A549 (cell line): Measurements from ENCODE around the gene COA7. TPM values are rescaled to one million over a fixed set of nuclear protein-coding genes. Genes with fewer than 3 reads are reported as not detected.
A peak's percentile ranks its signal among the peaks of the same experiment; 100 is the strongest.

ENCODE experiments used
- ATAC-seq, 2 experiments: fragments of 200-7000 bp in 1 of 2; fragments of >200 bp in 1 of 2; cut with Nextera tagmentation in 1 of 2; cut with Tn5 transposase in 1 of 2; 3 replicates each; pipeline versions ENCODE4 v1.8.0 to v1.9.1; 2018 to 2020; ENCODE audit warnings: mild to moderate bottlenecking in 1 of 2, moderate library complexity in 1 of 2
- CTCF ChIA-PET: fragments of 300-600 bp; sonication (Branson Sonifier 250); formaldehyde crosslinking; extraction: SDS; loops from one replicate; lab custom pipeline; 2021; ENCODE audit warnings: antibody characterized with exemption, inconsistent platforms; lab: Yijun Ruan, JAX
- POLR2A ChIA-PET: fragments of 350-600 bp; formaldehyde crosslinking; extraction: SDS; loops from one replicate; lab custom pipeline; 2021; ENCODE audit warnings: antibody characterized with exemption, inconsistent platforms; lab: Yijun Ruan, JAX
- DNase-seq, 2 experiments: peaks; one replicate each; pipeline versions ENCODE4 v3.0.0 to v3.0.0-alpha.2; 2011 to 2016; ENCODE audit warnings: low read depth in 1 of 2, low spot score in 1 of 2
- FAIRE-seq: peaks from 2 replicates; lab custom pipeline; 2011; peaks lifted over from hg19 to GRCh38; lab: Jason Lieb, UNC
- H3K27ac ChIP-seq, 2 experiments: fragments of >200 bp; sonication (Bioruptor Twin); formaldehyde crosslinking; 3 replicates each; pipeline ENCODE4 v1.5.1; 2016 to 2017
- H3K4me1 ChIP-seq: fragments of >200 bp; sonication (Bioruptor Twin); formaldehyde crosslinking; 3 replicates; pipeline ENCODE4 v1.6.1; 2016
- H3K4me2 ChIP-seq: fragments of >200 bp; sonication (Bioruptor Twin); formaldehyde crosslinking; 3 replicates; pipeline ENCODE4 v1.6.1; 2016
- H3K4me3 ChIP-seq: fragments of >200 bp; sonication (Bioruptor Twin); formaldehyde crosslinking; 3 replicates; pipeline ENCODE4 v1.5.1; 2016
- H3K9me3 ChIP-seq: fragments of >200 bp; sonication (Bioruptor Twin); formaldehyde crosslinking; 3 replicates; pipeline ENCODE4 v1.6.1; 2016
- BHLHE40 ChIP-seq: IDR thresholded peaks from 2 replicates; pipeline ENCODE4 v1.6.1; 2012; ENCODE audit warnings: low read depth, low read length, inconsistent platforms
- CHD4 ChIP-seq: fragments of 200-600 bp; sonication (generic); IDR thresholded peaks from 2 replicates; pipeline ENCODE4 v1.6.1; 2016; ENCODE audit warnings: antibody characterized with exemption, mild to moderate bottlenecking, borderline replicate concordance
- E2F6 ChIP-seq: IDR thresholded peaks from 2 replicates; pipeline ENCODE4 v1.6.1; 2012; ENCODE audit warnings: low read depth, borderline replicate concordance
- FOSB ChIP-seq: fragments of 250-450 bp; sonication (Bioruptor Pico); IDR thresholded peaks from 2 replicates; pipeline ENCODE4 v1.5.0; 2020; ENCODE audit warnings: mild to moderate bottlenecking, moderate library complexity
- KDM5A ChIP-seq: fragments of 200-600 bp; sonication (generic); IDR thresholded peaks from 2 replicates; pipeline ENCODE4 v1.6.1; 2016; ENCODE audit warnings: antibody characterized with exemption, mild to moderate bottlenecking
- MAX ChIP-seq: IDR thresholded peaks from 2 replicates; pipeline ENCODE4 v1.6.1; 2012
- MYC ChIP-seq: IDR thresholded peaks from 2 replicates; pipeline ENCODE4 v1.6.1; 2012; ENCODE audit warnings: mild to moderate bottlenecking, inconsistent platforms, low read length, improper control_type of control experiment, borderline replicate concordance
- RARB ChIP-seq: fragments of 250-450 bp; sonication (Bioruptor Pico); IDR thresholded peaks from 2 replicates; pipeline ENCODE4 v1.8.0; 2021; ENCODE audit warnings: mild to moderate bottlenecking, moderate library complexity
- RCOR1 ChIP-seq: fragments of 150-350 bp; IDR thresholded peaks from 2 replicates; pipeline ENCODE4 v1.6.1; 2014; ENCODE audit warnings: antibody characterized with exemption, low read length, low read depth
- RFX5 ChIP-seq: fragments of 450-650 bp; IDR thresholded peaks from 2 replicates; pipeline ENCODE4 v1.7.1; 2014; ENCODE audit warnings: antibody characterized with exemption, mild to moderate bottlenecking, moderate library complexity
- RNF2 ChIP-seq: fragments of 200-600 bp; sonication (generic); IDR thresholded peaks from 2 replicates; pipeline ENCODE4 v1.6.1; 2016; ENCODE audit warnings: low read depth, mild to moderate bottlenecking, antibody characterized with exemption, moderate library complexity, borderline replicate concordance
- SREBF2 ChIP-seq: fragments of 450-650 bp; IDR thresholded peaks from 2 replicates; pipeline ENCODE4 v1.6.1; 2014; ENCODE audit warnings: mild to moderate bottlenecking, moderate library complexity
- ZFP36 ChIP-seq: fragments of 450-650 bp; IDR thresholded peaks from 2 replicates; pipeline ENCODE4 v1.6.1; 2014; ENCODE audit warnings: borderline replicate concordance; ENCODE audit not compliant: partially characterized antibody
- WGBS: methylation state at CpG from one replicate; pipeline ENCODE4 v1.1.6; 2017; ENCODE audit errors: missing lambda C conversion rate; 5-methylcytosine and 5-hydroxymethylcytosine counted together
- polyA plus RNA-seq, 4 experiments: library from polyadenylated mRNA; depleted of rRNA in 3 of 4; stranded (reverse); fragments of >200 nt; fragmentation: RNase III in 1 of 4; extraction: RNeasy Plus Mini Kit Qiagen cat#74134 plus additional on column Dnase treatment in 1 of 4; gene quantifications; 2 replicates in 3 of 4; 3 replicates in 1 of 4; pipeline ENCODE4 v1.2.3, GENCODE V29; 2011 to 2017
- TF ChIP-seq, protein P1 (sequence below): fragments of 250-450 bp; sonication (Bioruptor Pico); IDR thresholded peaks from 2 replicates; pipeline ENCODE4 v1.5.0; 2021; ENCODE audit warnings: mild to moderate bottlenecking, moderate library complexity, borderline replicate concordance
- TF ChIP-seq, protein P2 (sequence below): fragments of >200 bp; sonication (Bioruptor Twin); formaldehyde crosslinking; IDR thresholded peaks from 3 replicates; pipeline ENCODE4 v1.5.1; 2016
- TF ChIP-seq, protein P3 (sequence below): fragments of 200-600 bp; sonication (generic); IDR thresholded peaks from 2 replicates; pipeline ENCODE4 v1.6.1; 2016; ENCODE audit warnings: antibody characterized with exemption, mild to moderate bottlenecking, moderate library complexity
- TF ChIP-seq, protein P4 (sequence below): fragments of 150-350 bp; IDR thresholded peaks from 2 replicates; pipeline ENCODE4 v1.6.1; 2014; ENCODE audit warnings: low read depth, mild to moderate bottlenecking, low read length

COA7 gene
- polyA plus RNA-seq, 2 of the 4 experiments (the other 2 are of a cell fraction), result 18.1 to 22.0 TPM

- Histone ChIP-seq H3K4me2 (peak overlapping the region; percentile 98), H3K27ac (peak overlapping the region; percentile 68 to 95), H3K4me1 (peaks cover 17% of the 10 kb centered on the region; the same call in 2 of the 3 replicates), H3K9me3 (no peaks in the 10 kb centered on the region), H3K4me3 (peak overlapping the region; percentile 97)
- ATAC-seq (no peak), FAIRE-seq (no peak), DNase-seq (no peak)
- ChIA-PET POLR2A (interaction anchor here (0.6 to 1.3 kb wide), 4 partner anchors 13 to 116 kb away, joined by 3 to 6 read pairs (median 4); partner anchors contain the start of gene ZYG11A), CTCF (interaction anchor here (1.5 kb wide), 1 partner anchor 14 kb away, joined by 3 read pairs; no protein-coding TSS in a partner anchor)
- TF ChIP-seq MAX, result no peak
- no peak for TF ChIP-seq ZFP36
- TF ChIP-seq FOSB, result no peak
- no peak for TF ChIP-seq SREBF2
- TF ChIP-seq KDM5A, result no peak
- TF ChIP-seq CHD4, result no peak
- TF ChIP-seq RCOR1, result no peak
- TF ChIP-seq, protein P1, sequence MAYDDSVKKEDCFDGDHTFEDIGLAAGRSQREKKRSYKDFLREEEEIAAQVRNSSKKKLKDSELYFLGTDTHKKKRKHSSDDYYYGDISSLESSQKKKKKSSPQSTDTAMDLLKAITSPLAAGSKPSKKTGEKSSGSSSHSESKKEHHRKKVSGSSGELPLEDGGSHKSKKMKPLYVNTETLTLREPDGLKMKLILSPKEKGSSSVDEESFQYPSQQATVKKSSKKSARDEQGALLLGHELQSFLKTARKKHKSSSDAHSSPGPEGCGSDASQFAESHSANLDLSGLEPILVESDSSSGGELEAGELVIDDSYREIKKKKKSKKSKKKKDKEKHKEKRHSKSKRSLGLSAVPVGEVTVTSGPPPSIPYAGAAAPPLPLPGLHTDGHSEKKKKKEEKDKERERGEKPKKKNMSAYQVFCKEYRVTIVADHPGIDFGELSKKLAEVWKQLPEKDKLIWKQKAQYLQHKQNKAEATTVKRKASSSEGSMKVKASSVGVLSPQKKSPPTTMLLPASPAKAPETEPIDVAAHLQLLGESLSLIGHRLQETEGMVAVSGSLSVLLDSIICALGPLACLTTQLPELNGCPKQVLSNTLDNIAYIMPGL, result no peak
- no peak for TF ChIP-seq RNF2
- TF ChIP-seq RARB, result no peak
- TF ChIP-seq, protein P2, sequence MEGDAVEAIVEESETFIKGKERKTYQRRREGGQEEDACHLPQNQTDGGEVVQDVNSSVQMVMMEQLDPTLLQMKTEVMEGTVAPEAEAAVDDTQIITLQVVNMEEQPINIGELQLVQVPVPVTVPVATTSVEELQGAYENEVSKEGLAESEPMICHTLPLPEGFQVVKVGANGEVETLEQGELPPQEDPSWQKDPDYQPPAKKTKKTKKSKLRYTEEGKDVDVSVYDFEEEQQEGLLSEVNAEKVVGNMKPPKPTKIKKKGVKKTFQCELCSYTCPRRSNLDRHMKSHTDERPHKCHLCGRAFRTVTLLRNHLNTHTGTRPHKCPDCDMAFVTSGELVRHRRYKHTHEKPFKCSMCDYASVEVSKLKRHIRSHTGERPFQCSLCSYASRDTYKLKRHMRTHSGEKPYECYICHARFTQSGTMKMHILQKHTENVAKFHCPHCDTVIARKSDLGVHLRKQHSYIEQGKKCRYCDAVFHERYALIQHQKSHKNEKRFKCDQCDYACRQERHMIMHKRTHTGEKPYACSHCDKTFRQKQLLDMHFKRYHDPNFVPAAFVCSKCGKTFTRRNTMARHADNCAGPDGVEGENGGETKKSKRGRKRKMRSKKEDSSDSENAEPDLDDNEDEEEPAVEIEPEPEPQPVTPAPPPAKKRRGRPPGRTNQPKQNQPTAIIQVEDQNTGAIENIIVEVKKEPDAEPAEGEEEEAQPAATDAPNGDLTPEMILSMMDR, result no peak
- no peak for TF ChIP-seq MYC
- no peak for TF ChIP-seq E2F6
- no peak for TF ChIP-seq RFX5
- TF ChIP-seq, protein P3, sequence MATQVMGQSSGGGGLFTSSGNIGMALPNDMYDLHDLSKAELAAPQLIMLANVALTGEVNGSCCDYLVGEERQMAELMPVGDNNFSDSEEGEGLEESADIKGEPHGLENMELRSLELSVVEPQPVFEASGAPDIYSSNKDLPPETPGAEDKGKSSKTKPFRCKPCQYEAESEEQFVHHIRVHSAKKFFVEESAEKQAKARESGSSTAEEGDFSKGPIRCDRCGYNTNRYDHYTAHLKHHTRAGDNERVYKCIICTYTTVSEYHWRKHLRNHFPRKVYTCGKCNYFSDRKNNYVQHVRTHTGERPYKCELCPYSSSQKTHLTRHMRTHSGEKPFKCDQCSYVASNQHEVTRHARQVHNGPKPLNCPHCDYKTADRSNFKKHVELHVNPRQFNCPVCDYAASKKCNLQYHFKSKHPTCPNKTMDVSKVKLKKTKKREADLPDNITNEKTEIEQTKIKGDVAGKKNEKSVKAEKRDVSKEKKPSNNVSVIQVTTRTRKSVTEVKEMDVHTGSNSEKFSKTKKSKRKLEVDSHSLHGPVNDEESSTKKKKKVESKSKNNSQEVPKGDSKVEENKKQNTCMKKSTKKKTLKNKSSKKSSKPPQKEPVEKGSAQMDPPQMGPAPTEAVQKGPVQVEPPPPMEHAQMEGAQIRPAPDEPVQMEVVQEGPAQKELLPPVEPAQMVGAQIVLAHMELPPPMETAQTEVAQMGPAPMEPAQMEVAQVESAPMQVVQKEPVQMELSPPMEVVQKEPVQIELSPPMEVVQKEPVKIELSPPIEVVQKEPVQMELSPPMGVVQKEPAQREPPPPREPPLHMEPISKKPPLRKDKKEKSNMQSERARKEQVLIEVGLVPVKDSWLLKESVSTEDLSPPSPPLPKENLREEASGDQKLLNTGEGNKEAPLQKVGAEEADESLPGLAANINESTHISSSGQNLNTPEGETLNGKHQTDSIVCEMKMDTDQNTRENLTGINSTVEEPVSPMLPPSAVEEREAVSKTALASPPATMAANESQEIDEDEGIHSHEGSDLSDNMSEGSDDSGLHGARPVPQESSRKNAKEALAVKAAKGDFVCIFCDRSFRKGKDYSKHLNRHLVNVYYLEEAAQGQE, result no peak
- TF ChIP-seq BHLHE40, result no peak
- TF ChIP-seq, protein P4, sequence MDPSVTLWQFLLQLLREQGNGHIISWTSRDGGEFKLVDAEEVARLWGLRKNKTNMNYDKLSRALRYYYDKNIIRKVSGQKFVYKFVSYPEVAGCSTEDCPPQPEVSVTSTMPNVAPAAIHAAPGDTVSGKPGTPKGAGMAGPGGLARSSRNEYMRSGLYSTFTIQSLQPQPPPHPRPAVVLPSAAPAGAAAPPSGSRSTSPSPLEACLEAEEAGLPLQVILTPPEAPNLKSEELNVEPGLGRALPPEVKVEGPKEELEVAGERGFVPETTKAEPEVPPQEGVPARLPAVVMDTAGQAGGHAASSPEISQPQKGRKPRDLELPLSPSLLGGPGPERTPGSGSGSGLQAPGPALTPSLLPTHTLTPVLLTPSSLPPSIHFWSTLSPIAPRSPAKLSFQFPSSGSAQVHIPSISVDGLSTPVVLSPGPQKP, result no peak
- WGBS, result 8% methylated on average over 5 of the region's 6 CpGs
These were observed 27.7 kb upstream of the COA7 start for GRCh38 chr1:52725903-52726264.
